ENCODE results near the gene TRIM24. TPM values are rescaled to one million over a fixed set of nuclear protein-coding genes. Genes with fewer than 3 reads are reported as not detected.

The TRIM24 gene
- total RNA-seq, 2 donors from 2014 or later, result 14.2 to 16.4 TPM

DNA sequence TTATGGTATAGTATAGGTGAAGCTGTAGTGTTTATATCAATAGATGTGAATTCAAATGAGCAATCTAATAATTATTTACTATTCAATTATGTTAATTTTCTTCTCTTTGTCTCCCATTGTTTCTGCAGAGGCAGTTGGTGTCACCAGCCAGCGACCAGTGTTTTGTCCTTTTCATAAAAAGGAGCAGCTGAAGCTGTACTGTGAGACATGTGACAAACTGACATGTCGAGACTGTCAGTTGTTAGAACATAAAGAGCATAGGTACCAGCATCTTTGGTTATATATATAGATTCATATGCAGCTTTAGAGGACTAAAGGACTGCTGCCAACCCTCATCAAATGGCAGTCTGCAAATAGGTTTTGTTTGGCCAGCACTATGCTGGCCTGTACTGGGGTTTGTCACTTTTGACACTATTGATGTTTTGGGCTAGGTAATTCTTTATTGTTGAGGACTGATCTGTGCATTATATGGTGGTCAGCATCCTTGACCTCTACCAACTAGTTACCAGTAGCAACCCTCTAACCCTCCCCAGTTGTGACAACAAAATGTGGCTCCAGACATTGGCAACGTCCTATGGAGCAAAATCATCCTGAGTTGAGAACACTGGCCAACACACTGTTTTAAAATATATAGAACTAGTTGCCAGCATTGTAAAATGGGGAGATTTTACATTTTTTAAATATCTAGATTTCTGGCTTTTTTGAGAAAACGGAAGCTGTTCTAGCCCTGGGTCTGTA lies 59.2 kb downstream of the TRIM24 start:
- TF ChIP-seq, protein P1, sequence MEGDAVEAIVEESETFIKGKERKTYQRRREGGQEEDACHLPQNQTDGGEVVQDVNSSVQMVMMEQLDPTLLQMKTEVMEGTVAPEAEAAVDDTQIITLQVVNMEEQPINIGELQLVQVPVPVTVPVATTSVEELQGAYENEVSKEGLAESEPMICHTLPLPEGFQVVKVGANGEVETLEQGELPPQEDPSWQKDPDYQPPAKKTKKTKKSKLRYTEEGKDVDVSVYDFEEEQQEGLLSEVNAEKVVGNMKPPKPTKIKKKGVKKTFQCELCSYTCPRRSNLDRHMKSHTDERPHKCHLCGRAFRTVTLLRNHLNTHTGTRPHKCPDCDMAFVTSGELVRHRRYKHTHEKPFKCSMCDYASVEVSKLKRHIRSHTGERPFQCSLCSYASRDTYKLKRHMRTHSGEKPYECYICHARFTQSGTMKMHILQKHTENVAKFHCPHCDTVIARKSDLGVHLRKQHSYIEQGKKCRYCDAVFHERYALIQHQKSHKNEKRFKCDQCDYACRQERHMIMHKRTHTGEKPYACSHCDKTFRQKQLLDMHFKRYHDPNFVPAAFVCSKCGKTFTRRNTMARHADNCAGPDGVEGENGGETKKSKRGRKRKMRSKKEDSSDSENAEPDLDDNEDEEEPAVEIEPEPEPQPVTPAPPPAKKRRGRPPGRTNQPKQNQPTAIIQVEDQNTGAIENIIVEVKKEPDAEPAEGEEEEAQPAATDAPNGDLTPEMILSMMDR (IDR thresholded peaks at IDR 0.05), result no peak
- Histone ChIP-seq H3K4me3 (no peak overlapping the region), H3K27me3 (no peaks in the 10 kb centered on the region), H3K4me1 (no peaks in the 10 kb centered on the region), H3K27ac (no peak overlapping the region), H3K9me3 (no peaks in the 10 kb centered on the region), H3K36me3 (peaks cover 22% of the 10 kb centered on the region)
- no peak for DNase-seq (ENCODE audit: low spot score)

DNA sequence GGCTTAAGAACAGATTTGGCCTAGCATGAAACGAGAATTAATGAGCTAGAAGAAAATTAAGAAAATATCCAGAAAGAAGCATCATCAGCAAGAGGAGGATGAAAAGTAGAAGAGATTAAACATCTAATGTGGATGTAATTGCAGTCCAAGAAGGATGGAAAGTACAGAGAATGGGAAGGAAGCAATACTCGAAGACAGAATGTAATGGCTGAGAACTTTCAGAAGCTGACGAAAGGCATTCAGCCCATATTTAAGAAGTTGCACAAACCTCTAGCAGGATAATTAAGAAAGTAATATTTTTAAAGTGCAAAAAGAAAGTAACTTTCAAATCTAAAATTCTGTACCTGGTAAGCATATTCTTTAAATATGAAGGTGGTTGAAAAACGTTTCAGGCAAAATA lies 60.7 kb downstream of the TRIM24 start:
- H3K36me3 ChIP-seq, result peaks cover 27% of the 10 kb centered on the region
- DNase-seq (ENCODE audit: low spot score), result no peak

DNA sequence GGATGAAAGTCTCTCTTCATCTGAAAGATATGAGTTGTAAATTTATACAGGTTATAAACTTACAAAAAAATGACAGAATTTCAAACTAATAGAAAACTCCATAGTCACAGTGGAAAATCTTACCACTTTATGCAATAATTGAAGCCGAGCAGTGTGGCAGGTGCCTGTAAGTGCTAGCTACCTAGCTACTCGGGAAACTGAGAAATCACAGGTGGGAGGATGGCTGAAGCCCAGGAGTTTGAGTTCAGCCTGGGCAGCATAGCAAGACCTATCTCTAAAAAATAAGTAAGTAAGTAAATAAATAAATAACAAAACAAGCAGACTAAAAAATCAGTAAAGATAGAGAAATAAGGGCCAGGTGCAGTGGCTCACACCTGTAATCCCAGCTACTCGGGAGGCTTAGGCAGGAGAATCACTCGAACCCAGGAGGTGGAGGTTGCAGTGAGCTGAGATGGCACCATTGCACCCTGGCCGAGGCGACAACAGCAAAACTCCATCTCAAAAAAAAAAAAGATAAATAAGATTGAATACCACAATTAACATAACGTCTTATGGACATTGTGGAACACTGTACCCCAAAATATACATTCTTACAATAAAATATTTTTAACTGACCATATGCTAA lies 61.9 kb downstream of the TRIM24 start:
- H3K36me3 ChIP-seq, result peaks cover 36% of the 10 kb centered on the region
- TF ChIP-seq, protein P1 (IDR thresholded peaks at IDR 0.05), result no peak

More for the DNA sequence above, 60.7 kb downstream of the TRIM24 start:
- no peak overlapping the region for H3K27ac ChIP-seq
- TF ChIP-seq, protein P1 (IDR thresholded peaks at IDR 0.05), result no peak
- H3K4me1 ChIP-seq, result no peaks in the 10 kb centered on the region
- peaks cover 0 to 5% of the 10 kb centered on the region in 2 donors for H3K9me3 ChIP-seq
- no peaks in the 10 kb centered on the region for H3K27me3 ChIP-seq
- no peak overlapping the region for H3K4me3 ChIP-seq

DNA sequence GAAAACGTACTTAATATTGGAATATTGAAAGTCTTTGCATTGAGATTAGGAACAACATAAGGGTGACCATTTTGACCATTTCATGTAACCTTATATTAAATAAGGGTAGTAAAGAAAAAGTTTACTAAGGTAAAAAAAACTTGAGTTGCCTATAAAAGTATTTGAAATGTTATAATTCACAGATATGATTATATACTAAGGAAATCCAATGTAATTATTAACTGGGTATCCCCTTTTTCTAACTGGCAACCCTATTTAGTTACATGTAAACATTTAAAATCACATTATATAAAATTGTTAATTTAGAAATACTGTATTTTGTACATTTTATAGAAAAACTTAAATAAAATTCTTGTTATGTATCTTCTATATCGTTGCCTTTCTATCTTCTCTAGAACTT lies 64.2 kb downstream of the TRIM24 start:
- Histone ChIP-seq H3K36me3 (peaks cover 39% of the 10 kb centered on the region), H3K9me3 (peaks cover 7 to 36% of the 10 kb centered on the region in 2 donors), H3K4me3 (no peak overlapping the region), H3K27me3 (no peaks in the 10 kb centered on the region), H3K27ac (no peak overlapping the region), H3K4me1 (no peaks in the 10 kb centered on the region)
- no peak for DNase-seq (ENCODE audit: low spot score)
- TF ChIP-seq, protein P1 (IDR thresholded peaks at IDR 0.05), result no peak

More for the DNA sequence above, 61.9 kb downstream of the TRIM24 start:
- no peaks in the 10 kb centered on the region for H3K4me1 ChIP-seq
- H3K27me3 ChIP-seq, result no peaks in the 10 kb centered on the region
- no peak for DNase-seq (ENCODE audit: low spot score)
- no peak overlapping the region for H3K4me3 ChIP-seq
- no peak overlapping the region for H3K27ac ChIP-seq
- peaks cover 4 to 17% of the 10 kb centered on the region in 2 donors for H3K9me3 ChIP-seq

DNA sequence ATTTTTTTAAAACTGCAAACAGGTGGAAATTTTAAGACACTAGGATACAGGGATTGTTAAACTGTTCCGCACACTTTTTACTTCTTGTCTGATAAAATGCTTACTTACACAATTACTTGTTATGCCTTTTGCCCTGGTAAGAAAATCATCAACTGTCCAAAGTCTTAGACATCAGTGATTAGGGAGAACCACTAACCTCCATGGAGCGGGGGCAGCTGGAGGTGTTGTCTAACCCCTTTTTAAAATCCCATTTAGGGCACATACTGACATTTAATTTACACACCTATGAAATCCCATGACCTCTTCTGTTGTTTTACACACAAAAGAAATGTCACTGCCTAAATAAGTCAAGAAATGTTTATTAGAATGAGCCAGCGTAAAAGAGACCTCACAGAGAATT lies 65.7 kb downstream of the TRIM24 start:
- H3K4me3 ChIP-seq, result no peak overlapping the region
- H3K9me3 ChIP-seq, result peaks cover 7 to 36% of the 10 kb centered on the region in 2 donors
- no peak for DNase-seq (ENCODE audit: low spot score)
- TF ChIP-seq, protein P1 (IDR thresholded peaks at IDR 0.05), result no peak
- H3K27me3 ChIP-seq, result no peaks in the 10 kb centered on the region
- H3K4me1 ChIP-seq, result no peaks in the 10 kb centered on the region
- H3K27ac ChIP-seq, result no peak overlapping the region
- H3K36me3 ChIP-seq, result peaks cover 24% of the 10 kb centered on the region
